GM15510 (cell line): ENCODE results near the gene TTC7B.

Experiments
- POLR2A ChIP-seq: IDR thresholded peaks from 3 replicates; pipeline ENCODE4 v1.6.1; 2011; ENCODE audit warnings: borderline replicate concordance; ENCODE audit not compliant: insufficient read length; ENCODE audit errors: extremely low read depth

The TTC7B gene

DNA sequence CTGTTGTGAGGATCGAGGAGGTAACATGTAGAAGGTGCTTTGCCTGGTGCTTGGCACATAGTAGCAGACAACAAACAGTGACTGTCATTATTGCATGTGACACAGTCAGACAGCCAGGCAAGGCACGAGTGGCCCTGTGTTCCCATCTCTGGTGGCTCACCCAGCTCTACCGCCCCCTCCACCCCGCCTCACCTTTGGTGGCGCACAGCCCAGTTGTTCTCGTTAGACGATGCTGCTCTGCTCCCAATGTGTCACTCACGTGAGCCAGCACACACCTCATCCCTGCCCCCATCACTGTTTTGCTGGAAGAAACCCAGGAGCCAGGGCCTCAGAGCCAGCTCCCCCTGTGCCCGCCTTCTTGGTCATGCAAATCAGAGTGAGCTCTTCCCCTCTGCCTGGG lies 306.1 kb downstream of the TTC7B start:
- TF ChIP-seq POLR2A, result no peak

DNA sequence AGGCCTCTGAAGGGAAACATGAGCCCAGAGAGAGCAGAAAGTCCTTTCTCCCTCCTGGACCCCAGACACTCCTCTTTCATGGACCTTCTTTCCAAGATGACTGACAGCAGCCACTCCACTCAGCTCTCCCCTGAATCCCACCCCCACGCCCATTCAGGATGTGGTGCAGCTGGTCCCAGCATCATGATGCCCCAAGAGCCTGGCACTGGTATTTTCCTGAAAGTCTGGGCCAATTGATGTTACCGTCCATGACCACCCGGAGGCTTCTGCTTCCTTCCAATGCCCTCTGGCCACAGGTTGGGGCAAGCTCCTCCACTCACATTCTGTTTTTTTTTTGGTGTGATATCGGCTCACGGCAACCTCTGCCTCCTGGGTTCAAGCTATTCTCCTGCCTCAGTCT lies 306.8 kb downstream of the TTC7B start:
- no peak for TF ChIP-seq POLR2A

DNA sequence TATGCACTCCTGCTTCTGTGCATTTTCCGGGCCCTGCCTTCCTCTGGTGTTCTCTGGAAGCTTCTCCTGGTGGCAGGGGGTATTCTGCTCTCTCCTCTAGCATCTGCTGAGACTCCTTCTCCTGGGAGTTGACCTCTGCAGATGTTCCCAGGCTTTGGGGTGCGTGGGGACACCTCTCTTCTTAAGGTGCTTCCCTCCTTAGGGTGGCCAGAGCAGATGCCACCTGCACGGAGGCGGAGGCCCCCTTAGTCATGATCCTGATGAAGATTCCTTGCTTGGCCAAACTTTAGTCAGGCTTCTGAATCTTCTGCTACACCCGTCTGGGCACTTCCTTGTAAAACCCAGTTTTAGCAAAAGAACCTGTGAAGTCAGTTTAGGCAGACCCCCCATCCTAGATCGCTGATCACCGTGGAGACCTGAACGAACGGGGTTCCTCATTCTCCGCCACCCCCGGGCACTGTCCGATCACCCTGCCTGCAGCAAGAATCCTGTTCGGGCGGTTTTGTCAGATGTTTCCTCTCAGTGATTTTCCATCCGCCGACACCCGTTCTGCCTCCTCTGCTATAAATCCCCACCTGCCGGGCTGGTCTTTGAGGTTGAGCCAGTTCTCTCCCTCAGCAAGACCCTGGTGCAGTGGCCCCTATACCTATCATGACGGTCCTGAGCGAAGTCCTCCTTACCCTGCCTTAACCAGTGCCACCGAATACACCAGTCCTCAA lies 307.5 kb downstream of the TTC7B start:
- no peak for TF ChIP-seq POLR2A

DNA sequence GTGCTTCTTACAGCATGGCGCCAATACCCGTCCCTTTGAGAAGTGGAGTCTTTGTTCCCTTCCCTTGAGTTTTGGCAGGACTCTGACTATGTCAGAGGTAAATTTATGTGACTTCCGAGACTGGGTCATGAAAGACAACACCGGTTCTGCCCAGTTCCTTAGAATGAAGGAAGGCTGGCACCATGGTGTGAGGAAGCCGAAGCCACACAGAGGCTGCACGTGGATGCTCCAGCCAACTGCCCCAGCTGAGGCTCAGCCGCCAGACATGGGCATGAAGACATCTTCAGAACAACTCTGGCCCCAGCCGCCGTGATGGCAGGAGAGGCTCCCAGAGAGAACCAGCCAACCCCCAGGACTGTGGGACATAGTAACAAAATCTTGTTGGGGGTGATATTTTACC lies 308.2 kb downstream of the TTC7B start:
- TF ChIP-seq POLR2A, result no peak

DNA sequence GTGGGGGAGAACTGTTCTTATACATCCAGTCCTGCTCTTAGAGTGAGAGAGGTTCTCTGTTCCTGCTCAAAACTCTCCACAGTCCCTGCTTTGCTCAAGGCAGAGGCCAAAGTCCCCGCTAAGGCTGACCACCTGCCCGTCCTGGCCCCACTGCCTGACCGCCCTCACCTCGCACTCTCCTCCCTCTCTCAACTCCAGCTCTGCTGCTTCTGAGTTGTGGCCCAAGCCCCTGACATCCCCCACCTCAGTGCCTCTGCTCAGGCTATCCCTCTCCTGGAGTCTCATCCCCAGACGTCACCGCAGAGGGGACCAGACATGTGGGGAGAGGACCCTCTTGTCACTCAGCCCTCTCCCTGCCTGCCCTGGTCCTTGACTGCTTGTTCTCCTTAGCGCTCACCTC lies 308.8 kb downstream of the TTC7B start:
- no peak for TF ChIP-seq POLR2A

DNA sequence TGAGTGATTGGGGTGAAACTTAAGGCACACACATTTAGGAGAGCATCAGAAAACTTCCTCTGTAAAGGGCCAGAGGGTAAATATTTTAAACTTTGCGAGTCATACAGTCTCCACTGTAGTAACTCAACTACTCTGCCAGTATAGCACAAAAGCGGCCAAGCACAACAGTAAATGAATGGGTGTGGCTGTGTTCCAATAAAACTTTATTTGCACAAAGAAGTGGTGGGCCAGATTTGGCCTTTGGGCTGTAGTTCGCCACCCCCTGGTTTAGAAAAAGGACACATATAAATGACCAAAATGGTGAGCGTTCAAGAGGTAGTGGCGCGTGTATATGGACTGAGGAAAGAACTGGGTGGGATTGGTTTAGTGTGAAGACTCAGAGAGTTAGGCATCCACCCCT lies 309.5 kb downstream of the TTC7B start:
- no peak for TF ChIP-seq POLR2A

DNA sequence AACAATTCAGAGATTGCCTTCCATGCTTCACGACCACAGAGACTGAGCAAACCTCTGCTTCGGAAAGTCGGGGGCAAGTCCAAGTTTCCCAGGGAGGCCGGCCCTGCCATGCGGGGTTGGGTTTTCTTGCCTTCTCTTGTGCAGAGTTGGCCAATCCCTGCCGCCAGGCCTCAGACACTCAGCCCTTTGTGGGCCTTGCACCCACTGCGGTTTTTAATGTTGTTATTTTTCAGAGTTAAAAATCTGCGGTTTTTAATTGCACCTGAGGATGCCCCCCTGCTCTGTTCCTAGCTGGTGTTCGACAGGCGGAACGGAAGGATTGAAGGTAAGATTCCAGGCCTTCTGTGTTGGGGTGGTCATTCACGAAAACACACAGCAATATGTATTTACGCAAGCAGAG lies 310.7 kb downstream of the TTC7B start:
- TF ChIP-seq POLR2A, result no peak

DNA sequence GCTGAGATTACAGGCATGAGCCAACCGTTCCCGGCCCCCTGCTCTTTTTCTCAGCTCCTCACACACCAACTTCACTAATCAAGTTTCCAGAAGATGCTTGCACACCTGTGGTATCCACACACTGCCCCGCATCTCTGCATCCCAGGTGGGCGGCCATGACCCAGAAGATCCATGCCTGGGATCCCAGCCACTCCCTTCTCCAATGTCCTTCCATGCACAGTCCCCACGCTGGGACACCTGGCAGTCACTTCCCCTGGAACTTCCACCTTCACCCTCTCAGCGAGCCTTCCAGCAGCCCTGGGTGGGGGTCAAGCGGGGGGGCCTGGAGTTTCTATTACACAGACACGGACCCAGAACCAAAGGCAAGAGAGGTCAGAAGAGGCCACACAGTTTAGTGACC lies 311.6 kb downstream of the TTC7B start:
- TF ChIP-seq POLR2A, result no peak

DNA sequence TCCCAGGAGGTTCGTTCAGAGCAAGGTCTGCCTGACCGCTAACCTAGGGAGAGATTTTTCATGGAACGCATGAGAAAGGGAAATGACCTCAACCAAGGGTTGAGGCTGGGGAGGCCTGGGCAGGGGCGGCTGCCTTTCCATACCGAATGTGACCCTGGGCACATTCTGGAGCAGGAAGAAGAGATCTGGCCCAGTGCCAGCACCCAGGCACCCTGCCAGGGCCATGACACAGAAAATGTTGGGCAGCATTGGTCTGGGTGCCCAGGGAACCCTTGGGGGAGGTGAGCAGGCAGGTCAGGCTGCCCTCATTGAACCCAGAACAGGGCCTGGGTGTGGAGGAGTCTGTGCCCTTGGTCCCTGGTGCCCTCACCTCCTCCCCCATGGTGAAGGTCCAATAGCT lies 312.6 kb downstream of the TTC7B start:
- TF ChIP-seq POLR2A, result no peak

DNA sequence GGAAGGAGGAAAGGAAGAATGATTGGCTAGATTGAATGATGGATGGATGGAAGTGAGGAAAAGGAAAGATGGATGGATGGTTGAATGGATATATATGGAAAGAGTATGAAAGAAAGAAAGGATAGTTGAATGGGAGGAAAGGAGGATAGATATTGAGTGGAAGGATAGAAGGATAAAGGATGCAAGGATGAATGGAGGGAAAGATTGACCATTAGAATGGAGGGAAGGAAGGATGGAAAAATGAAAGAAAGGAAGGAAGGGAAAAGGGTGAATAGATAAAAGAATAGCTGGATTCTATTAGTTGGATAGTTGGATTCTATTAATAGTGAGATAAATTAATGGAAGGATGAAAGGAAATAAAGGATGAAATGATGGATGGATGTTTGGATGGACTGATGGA lies 313.5 kb downstream of the TTC7B start:
- no peak for TF ChIP-seq POLR2A

DNA sequence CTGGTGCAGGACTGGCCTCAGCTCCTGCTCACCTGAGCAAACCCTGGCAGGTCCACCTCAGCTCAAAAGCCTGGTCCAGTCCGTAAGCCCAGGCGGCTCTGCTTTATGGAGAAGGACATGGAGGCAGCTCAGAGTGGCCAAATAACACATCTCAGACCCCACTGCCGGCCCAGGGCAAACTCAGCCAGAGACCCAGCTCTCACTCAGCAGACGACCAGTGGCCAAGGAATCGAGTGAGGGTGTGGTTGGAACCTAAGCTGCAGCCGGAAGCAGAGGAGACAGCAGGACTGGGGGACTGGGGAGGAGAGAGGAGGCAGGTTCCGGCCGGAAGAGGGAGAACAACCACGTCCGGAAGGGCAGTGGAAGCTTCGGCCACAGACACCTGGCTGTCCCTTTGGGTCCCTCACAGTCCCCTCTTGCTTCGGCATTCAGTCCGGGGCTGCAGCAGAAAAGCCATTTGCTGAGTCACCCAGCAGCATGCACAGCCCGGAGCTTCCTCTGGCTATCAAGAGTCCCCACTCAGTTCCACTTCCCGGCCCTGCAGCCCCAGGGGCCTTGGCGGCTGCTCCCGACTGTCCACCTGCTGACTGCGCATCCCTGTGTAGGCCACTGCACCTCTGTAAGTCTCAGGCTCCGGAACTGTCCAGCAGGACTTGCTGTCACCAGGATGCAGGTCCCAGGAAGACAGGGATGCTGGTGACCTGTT lies 315.4 kb downstream of the TTC7B start:
- no peak for TF ChIP-seq POLR2A

DNA sequence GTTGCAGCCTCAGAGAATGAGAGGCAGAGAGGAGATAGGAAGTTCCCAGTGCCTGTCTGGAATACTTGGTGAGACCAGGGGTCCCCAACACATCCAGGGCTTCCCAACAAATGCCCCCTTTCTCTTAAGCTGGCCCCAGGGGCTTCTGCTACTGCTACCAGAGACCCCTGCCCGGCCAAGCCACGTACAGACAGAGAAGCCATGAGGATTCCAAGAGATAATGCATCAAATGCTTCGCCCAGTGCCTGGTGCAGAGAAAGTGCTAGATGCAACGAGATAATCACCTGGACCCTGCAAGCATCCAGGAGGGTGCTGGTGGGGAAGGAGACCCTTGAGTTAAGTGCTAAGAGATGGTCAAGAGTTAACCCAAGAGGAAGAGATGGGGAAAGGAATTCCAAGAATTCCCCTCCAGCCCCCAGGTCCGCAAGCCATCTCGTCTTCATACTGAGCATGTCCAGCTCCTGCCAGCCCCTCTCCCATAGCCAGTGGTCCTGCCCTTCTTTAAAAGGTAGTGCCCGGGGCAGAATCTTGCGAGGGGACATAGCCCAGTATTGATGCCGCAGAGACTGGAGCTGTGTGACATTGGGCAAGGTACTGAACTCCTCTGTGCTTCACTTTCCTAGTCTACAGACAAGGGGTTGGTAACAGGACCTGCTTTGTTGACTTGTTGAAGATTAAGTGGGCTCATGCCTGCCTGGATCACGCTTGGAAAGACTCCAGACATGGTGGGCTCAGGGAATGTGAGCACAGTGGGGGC lies 316.1 kb downstream of the TTC7B start:
- no peak for TF ChIP-seq POLR2A

DNA sequence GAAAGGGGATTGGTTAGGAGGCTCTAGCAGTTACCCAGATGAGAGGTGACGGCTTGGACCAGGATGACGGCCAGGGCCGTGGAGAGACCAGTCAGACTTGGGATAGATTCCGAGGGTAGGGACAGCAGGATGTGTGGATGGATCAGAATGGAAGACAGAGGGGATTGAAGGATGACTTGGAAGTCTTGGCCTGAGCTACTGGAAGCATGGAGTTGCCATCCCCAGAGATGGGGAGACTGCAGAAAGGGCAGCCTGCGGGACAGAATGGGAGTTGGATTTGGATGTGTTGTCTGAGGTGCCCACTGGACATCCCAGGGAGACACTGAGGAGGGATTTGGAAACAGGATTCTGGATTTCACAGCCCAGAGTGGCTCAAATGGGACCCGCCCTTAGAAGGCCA lies 317.1 kb downstream of the TTC7B start:
- TF ChIP-seq POLR2A, result no peak

DNA sequence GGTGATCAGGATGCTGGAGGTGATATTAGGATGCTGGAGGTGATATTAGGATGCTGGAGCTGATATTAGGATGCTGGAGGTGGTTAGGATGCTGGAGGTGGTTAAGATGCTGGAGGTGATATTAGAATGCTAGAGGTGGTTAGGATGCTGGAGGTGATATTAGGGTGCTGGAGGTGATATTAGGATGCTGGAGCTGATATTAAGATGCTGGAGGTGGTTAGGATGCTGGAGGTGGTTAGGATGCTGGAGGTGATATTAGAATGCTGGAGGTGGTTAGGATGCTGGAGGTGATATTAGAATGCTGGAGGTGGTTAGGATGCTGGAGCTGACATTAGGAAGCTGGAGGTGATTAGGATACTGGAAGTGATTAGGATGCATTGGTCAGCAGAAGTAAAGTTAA lies 318.0 kb downstream of the TTC7B start:
- no peak for TF ChIP-seq POLR2A

DNA sequence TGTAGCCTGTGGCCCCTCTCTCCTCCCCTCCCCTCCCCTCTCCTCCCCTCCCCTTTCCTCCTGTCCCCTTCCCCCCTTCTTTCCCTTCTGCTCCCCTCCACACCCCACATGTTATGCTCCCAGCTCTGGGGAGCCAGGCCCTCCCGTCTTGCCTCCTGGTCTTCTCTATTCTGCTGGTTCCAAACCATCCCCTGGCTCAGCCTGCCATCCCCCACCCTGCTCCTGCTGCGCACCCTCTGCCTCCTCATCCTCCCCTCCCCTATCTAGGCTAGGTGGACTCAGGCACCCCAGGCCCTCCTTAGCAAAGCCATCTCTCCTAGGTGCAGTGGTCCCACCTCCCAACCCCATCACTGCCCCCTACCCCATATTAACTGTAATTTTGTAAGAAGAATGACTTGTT lies 319.9 kb downstream of the TTC7B start:
- no peak for TF ChIP-seq POLR2A

DNA sequence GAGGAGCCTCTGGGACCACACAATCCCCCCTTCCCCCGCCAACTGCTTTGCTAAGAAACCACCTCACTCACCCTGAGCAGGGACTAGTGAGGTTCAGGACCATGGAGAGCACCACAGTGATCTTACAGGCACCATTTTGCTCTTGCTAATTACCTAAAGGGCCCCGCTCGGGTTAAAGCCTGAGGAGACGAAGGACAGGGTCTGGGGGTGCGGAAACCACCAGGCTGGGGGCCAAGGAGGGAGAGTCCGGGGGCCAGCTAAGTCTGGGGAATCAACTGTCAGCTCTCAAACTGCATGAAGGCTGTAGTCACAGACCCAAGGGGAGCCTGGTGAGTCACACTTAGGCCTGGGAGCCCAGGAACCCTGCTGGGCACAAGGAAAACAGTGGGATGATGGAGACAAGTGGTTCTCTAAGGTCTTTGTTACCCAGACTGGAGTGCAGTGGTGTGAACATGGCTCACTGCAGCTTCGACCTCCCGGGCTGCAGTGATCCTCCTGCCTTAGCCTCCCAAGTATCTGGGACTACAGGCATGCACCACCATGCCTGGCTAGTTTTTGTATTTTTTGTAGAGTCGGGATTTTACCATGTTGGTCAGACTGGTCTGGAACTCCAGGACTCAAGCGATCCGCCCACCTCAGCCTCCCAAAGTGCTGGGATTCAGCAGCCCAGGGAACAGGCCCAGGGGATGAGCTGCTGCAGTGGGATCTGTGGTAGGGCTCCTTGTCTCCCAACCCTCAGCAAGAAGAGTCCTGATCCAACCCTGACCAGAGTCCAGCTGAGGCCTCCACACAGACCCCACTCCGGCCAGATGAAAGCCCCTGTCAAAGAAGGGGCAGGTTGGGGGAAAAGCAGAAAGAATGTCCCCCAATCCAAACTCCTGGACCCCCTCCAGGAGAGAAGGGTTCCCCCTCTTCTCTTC lies 320.6 kb downstream of the TTC7B start:
- TF ChIP-seq POLR2A, result no peak
